Testis (tissue), 3 donors: ENCODE data around the gene DONSON. TPM values are rescaled to one million over a fixed set of nuclear protein-coding genes. Genes with fewer than 3 reads are reported as not detected.

Experiments
- DNase-seq: peaks from one replicate; pipeline ENCODE4 v3.0.0-alpha.2; 2019
- H3K27ac ChIP-seq, 2 donors: fragments of 200-600 bp; sonication (generic); one replicate each; pipeline ENCODE4 v1.5.1; 2019
- H3K27me3 ChIP-seq: fragments of 200-600 bp; sonication (generic); one replicate; pipeline ENCODE4 v1.5.1; 2019
- H3K36me3 ChIP-seq: fragments of 200-600 bp; sonication (generic); one replicate; pipeline ENCODE4 v1.5.1; 2017; ENCODE audit warnings: low read depth; ENCODE audit errors: missing control alignments
- H3K4me1 ChIP-seq: fragments of 200-600 bp; sonication (generic); one replicate; pipeline ENCODE4 v1.5.1; 2019
- H3K4me3 ChIP-seq, 2 donors: fragments of 200-600 bp; sonication (generic); one replicate each; pipeline ENCODE4 v1.5.1; 2017 to 2019
- H3K9me3 ChIP-seq: fragments of 200-600 bp; sonication (generic); one replicate; pipeline ENCODE4 v1.5.1; 2017
- CTCF ChIP-seq, 3 experiments: fragments of 450-650 bp in 2 of 3; fragments of 200-600 bp in 1 of 3; sonication (generic) in 1 of 3; IDR thresholded peaks; one replicate each; pipeline ENCODE4 v1.5.1; 2016 to 2019; ENCODE audit warnings: antibody characterized with exemption in 3 of 3, mild to moderate bottlenecking in 2 of 3, moderate library complexity in 1 of 3
- POLR2A ChIP-seq: fragments of 450-650 bp; IDR thresholded peaks from one replicate; pipeline ENCODE4 v1.6.1; 2017; ENCODE audit warnings: antibody characterized with exemption, mild to moderate bottlenecking, moderate library complexity
- WGBS, 2 donors: methylation state at CpG; one replicate each; pipeline ENCODE4 v1.1.5; 2018; 5-methylcytosine and 5-hydroxymethylcytosine counted together
- intact Hi-C: fragments of 100-400 bp; cut with DNase I; formaldehyde crosslinking; loops from one replicate; pipeline ENCODE4 v1.15.1; 2023; ENCODE audit warnings: low total_unique reads
- polyA plus RNA-seq: library from polyadenylated mRNA; stranded (reverse); fragments of 350-450 nt; fragmentation: Illumina TruSeq; extraction: RNeasy Lipid Tissue Mini Kit (QIAGEN cat#74804); gene quantifications from one replicate; pipeline ENCODE4 v1.2.3, GENCODE V29; 2014; ENCODE audit warnings: low read depth, low replicate concordance; ENCODE audit not compliant: insufficient read depth
- total RNA-seq, 2 donors: library from RNA; depleted of rRNA; stranded (reverse); fragments of >200 nt; gene quantifications; one replicate each; pipeline ENCODE4 v1.2.3, GENCODE V29; 2016

Gene DONSON
- total and polyA plus RNA-seq, 3 donors from 2014 or later = 34.4 to 66.1 (median 46.9) TPM

DNA sequence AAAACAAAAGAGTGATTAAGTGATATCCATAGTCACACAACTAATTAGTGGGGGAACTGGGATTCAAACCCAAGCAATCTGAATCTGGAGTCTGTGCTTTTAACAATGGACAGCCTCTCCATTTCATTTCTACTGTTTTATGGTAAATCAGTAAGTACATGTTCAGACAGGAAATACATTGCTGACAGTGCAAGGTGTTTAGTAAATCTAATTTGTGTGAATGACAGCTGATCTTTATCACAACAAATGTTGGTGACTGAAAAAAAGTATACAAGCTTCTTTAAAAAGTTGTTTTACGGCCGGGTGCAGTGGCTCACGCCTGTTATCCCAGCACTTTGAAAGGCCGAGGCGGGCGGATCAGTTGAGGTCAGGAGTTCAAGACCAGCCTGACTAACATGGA is 20.6 kb downstream of the DONSON start:
- no peak for DNase-seq
- TF ChIP-seq CTCF (IDR thresholded peaks at IDR 0.05) (no peak), POLR2A (no peak)
- Histone ChIP-seq H3K4me1 (no peaks in the 10 kb centered on the region), H3K27me3 (no peaks in the 10 kb centered on the region), H3K27ac (no peak overlapping the region), H3K9me3 (no peaks in the 10 kb centered on the region), H3K4me3 (no peak overlapping the region), H3K36me3 (no peaks in the 10 kb centered on the region)
- intact Hi-C loops = no loop called here
- WGBS, 2 donors = 83 to 90% methylated on average over 6 of the region's 6 CpGs

- Histone ChIP-seq H3K27me3 (no peaks in the 10 kb centered on the region), H3K9me3 (no peaks in the 10 kb centered on the region), H3K4me1 (no peaks in the 10 kb centered on the region), H3K27ac (no peak overlapping the region), H3K36me3 (no peaks in the 10 kb centered on the region), H3K4me3 (no peak overlapping the region)
- no peak for DNase-seq
- 94% methylated on average over 2 of the region's 2 CpGs for WGBS, 2 donors
- TF ChIP-seq POLR2A (no peak), CTCF (IDR thresholded peaks at IDR 0.05) (no peak)
- intact Hi-C loops = no loop called here
Observed at GRCh38 chr21:33566514-33566913, 22.0 kb downstream of the DONSON start.

GRCh38 chr21:33562389-33562788 is 26.1 kb downstream of the DONSON start:
- TF ChIP-seq POLR2A = no peak
- TF ChIP-seq CTCF (IDR thresholded peaks at IDR 0.05) = no peak
- intact Hi-C loops = no loop called here
- Histone ChIP-seq H3K9me3 (no peaks in the 10 kb centered on the region), H3K4me3 (no peak overlapping the region), H3K4me1 (no peaks in the 10 kb centered on the region), H3K36me3 (no peaks in the 10 kb centered on the region), H3K27ac (no peak overlapping the region), H3K27me3 (no peaks in the 10 kb centered on the region)
- no peak for DNase-seq
- WGBS, 2 donors = 92 to 98% methylated on average over 2 of the region's 2 CpGs

DNA sequence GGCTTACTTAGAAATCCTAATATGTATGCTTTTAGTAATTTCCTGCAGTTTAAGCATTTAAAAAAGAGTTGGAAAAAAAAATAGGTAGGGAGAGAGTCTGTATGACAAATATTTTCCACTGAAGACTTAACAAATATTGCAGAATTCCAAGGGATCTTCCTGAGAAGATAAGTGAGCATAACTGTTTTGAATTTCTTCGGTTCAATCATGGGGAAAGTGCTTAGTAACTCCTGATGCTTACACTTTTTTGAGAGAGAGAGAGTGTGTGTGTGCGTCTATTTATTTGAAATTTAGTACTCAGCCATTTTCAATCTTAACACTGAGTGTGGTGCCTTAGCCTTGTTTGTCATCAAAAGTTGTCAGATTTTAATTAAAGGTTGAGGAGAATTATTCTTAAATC is 27.1 kb downstream of the DONSON start:
- H3K27me3 ChIP-seq = no peaks in the 10 kb centered on the region
- DNase-seq = no peak
- intact Hi-C loops = no loop called here
- TF ChIP-seq CTCF (IDR thresholded peaks at IDR 0.05) (no peak), POLR2A (no peak)
- H3K36me3 ChIP-seq = no peaks in the 10 kb centered on the region
- H3K4me3 ChIP-seq = no peak overlapping the region
- WGBS, 2 donors = 77 to 79% methylated on average over 2 of the region's 2 CpGs
- H3K9me3 ChIP-seq = no peaks in the 10 kb centered on the region
- H3K27ac ChIP-seq = no peak overlapping the region
- H3K4me1 ChIP-seq = no peaks in the 10 kb centered on the region

DNA sequence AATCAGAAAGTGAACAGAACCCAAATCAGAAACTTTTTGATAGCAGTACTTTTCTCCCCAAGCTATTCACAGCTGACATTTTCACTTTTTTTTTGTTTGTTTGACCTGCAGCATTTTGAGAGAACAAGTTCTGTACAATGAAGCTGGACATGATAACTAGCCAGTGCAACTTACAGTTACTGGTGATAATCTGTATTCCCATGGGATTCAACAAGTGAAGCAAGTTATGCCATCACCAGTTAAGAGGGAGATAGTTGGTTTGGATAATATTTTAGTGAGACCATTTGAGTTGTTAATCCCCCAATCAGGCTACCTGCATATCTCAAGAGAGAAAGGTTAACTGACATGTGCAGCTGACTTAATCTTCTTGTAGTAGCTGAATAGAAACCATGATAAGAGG is 27.5 kb downstream of the DONSON start:
- DNase-seq = no peak
- no peak overlapping the region for H3K27ac ChIP-seq
- H3K4me3 ChIP-seq = no peak overlapping the region
- no peak for TF ChIP-seq POLR2A
- no peak for TF ChIP-seq CTCF (IDR thresholded peaks at IDR 0.05)
- intact Hi-C loops = no loop called here
- no peaks in the 10 kb centered on the region for H3K9me3 ChIP-seq
- peaks cover 1% of the 10 kb centered on the region for H3K4me1 ChIP-seq
- no peaks in the 10 kb centered on the region for H3K27me3 ChIP-seq
- no peaks in the 10 kb centered on the region for H3K36me3 ChIP-seq
